ENCODE measurements around the gene PI4K2B.

PI4K2B gene

DNA sequence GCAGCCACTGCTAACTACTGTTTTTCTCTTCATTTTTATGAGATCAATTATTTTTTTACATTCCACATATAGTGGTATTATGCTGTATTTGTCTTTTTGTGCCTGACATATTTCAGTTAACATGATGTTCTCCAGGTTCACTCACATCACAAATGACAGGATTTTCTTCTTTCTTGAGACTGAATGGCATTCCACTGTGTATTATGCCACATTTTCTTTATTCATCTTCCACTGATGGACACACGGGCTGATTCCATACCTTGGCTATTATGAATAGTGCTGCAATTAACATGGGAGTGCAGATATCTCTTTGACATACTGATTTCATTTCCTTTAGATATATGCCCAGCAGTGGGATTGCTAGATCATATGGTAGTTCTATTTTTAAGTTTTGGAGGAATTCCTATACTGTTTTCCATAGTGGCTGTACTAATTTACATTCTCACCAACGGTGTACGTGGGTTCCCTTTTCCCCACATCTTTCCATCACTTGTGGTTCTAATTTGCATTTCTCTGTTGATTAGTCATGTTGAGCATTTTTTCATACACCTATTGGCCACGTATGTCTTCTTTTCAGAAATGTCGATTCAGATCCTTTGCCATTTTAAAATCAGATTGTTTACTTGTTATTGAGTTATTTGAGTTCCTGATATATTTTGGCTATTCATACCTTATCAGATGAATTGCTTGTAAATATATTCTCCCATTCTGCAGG, 63.9 kb downstream of the PI4K2B start:
- TF ChIP-seq CTCF (IDR thresholded peaks at IDR 0.05; ENCODE audit: control insufficient read depth, insufficient read depth, low read depth, low read length, missing control alignments), result no peak
- no peak for DNase-seq (ENCODE audit: low read depth)
- no peak overlapping the region for H3K4me3 ChIP-seq (ENCODE audit: control insufficient read depth, low read depth, low read length)

GRCh38 chr4:25299476-25300203, 65.8 kb downstream of the PI4K2B start:
- TF ChIP-seq CTCF (IDR thresholded peaks at IDR 0.05; ENCODE audit: control insufficient read depth, insufficient read depth, low read depth, low read length, missing control alignments), result no peak
- no peak for DNase-seq (ENCODE audit: low read depth)
- no peak overlapping the region for H3K4me3 ChIP-seq (ENCODE audit: control insufficient read depth, low read depth, low read length)

- no peak for TF ChIP-seq CTCF (IDR thresholded peaks at IDR 0.05; ENCODE audit: control insufficient read depth, insufficient read depth, low read depth, low read length, missing control alignments)
- no peak for DNase-seq (ENCODE audit: low read depth)
- H3K4me3 ChIP-seq (ENCODE audit: control insufficient read depth, low read depth, low read length), result no peak overlapping the region
These were observed 67.6 kb downstream of the PI4K2B start for GRCh38 chr4:25301471-25301870.

DNA sequence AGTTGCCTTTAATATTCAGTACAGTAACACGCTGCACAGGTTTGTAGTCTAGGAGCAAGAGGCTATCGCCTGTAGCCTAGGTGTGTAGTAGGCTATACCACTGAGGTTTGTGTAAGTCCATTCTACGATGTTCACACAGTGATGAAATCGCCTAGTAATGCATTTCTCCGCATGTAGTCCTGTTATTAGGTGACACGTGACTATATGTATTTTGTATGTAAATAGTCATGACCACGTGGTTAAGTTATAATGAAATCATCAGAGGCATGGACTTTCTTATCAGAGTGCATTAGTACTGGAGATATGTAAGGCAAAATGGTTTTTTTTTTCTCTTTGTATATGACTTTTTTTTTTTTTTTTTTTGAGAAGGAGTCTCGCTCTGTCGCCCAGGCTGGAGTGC, 68.8 kb downstream of the PI4K2B start:
- H3K4me3 ChIP-seq (ENCODE audit: control insufficient read depth, low read depth, low read length), result no peak overlapping the region
- TF ChIP-seq CTCF (IDR thresholded peaks at IDR 0.05; ENCODE audit: control insufficient read depth, insufficient read depth, low read depth, low read length, missing control alignments), result no peak
- no peak for DNase-seq (ENCODE audit: low read depth)

DNA sequence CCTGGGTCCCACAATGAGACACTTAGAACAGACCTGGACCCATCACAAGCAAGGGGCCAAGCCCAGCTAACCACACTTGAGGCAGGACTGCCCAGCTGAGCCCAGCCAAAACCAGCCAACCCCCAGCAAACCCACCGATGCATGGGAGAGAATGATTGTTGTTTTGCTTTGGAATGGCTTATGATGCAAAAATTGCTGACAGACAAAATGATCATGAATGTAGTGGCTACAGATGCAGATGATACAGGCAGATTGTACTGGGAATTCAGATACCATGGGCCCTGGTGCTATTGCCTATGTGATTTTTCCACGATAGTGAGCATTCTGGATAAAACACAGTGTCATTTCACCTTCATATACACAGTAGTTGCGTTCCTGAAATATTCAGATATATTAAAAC, 69.7 kb downstream of the PI4K2B start:
- TF ChIP-seq CTCF (IDR thresholded peaks at IDR 0.05; ENCODE audit: control insufficient read depth, insufficient read depth, low read depth, low read length, missing control alignments), result no peak
- H3K4me3 ChIP-seq (ENCODE audit: control insufficient read depth, low read depth, low read length), result no peak overlapping the region
- DNase-seq (ENCODE audit: low read depth), result no peak

- TF ChIP-seq CTCF (IDR thresholded peaks at IDR 0.05; ENCODE audit: control insufficient read depth, insufficient read depth, low read depth, low read length, missing control alignments), result no peak
- DNase-seq (ENCODE audit: low read depth), result no peak
- no peak overlapping the region for H3K4me3 ChIP-seq (ENCODE audit: control insufficient read depth, low read depth, low read length)
These were observed 72.8 kb downstream of the PI4K2B start for GRCh38 chr4:25306518-25307057.
